ENCODE measurements around the gene PTDSS2. TPM values are rescaled to one million over a fixed set of nuclear protein-coding genes. Genes with fewer than 3 reads are reported as not detected.

Gene PTDSS2
- total and polyA plus RNA-seq, 9 of the 15 experiments (the other 6 are each of a cell fraction or from before 2014, with no cell fraction given): 0.45 to 53.9 (median 17.2) TPM

GRCh38 chr11:504053-504993, 54.2 kb downstream of the PTDSS2 start (continued):
- no peak for TF ChIP-seq ZNF609 (CRISPR knock-in tag; IDR thresholded peaks at IDR 0.05; ENCODE audit: borderline replicate concordance)
- no peak for TF ChIP-seq RNF2 (IDR thresholded peaks at IDR 0.05)
- TF ChIP-seq CREB3L1 (IDR thresholded peaks at IDR 0.05; ENCODE audit: borderline replicate concordance, low read depth): no peak
- TF ChIP-seq TFAP4 (CRISPR knock-in tag; IDR thresholded peaks at IDR 0.05; ENCODE audit: borderline replicate concordance): 0 out of 2 replicates have a peak, but pooled peaks have one; percentile 44
- TF ChIP-seq RAD51 (IDR thresholded peaks at IDR 0.05; ENCODE audit: borderline replicate concordance, low read depth): no peak
- no peak for TF ChIP-seq MBD1 (CRISPR knock-in tag; IDR thresholded peaks at IDR 0.05)
- TF ChIP-seq ZFP91 (CRISPR knock-in tag; IDR thresholded peaks at IDR 0.05): no peak
- no peak for TF ChIP-seq SMARCB1 (IDR thresholded peaks at IDR 0.05; ENCODE audit: insufficient read length, low read depth)
- no peak for TF ChIP-seq ZNF280A (IDR thresholded peaks at IDR 0.05; ENCODE audit: low read depth, partially characterized antibody)
- no peak for TF ChIP-seq SIN3B (IDR thresholded peaks at IDR 0.05; ENCODE audit: low read depth)
- peak in 1 of 2 experiments; percentile 61; a peak in 1 of 4 replicates for TF ChIP-seq HDAC1 (IDR thresholded peaks at IDR 0.05)
